Ecto neural progenitor cell (in vitro differentiated cells): ENCODE results near the gene NAA80.

Experiments used
- DNase-seq: peaks from one replicate; pipeline ENCODE4 v3.0.0-alpha.2; 2018; ENCODE audit warnings: low spot score

The NAA80 gene

DNA sequence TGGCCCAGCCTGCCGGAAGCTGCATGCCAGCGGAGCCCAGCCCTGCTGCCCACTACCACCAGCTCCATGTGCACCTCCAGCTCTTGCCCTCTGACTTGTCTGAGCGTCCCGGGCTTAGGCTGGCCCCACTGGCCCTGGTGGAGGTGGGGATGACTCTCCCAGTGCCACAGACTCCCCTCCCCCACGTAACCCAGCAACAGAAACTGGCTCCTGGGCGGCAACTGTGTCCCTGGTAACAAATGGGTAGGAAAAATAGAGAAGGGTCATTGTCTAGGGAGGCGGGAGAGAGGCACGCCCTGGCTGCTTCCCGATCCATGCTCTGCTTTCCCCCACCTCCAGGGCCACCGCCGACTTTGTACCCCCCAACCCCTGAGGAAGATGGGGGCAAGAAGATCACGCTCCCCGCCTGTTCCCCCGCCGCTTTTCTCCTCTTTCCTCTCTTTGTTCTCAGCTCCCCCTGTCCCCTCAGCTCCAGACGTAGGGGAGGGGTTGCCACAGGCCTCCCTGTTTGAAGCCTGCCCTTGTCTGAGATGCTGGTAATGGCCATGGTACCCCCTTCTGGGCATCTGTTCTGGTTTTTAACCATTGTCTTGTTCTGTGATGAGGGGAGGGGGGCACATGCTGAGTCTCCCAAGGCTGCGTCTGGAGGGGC is 41.0 kb downstream of the NAA80 start:
- no peak for DNase-seq

- DNase-seq: no peak
These were observed 42.0 kb downstream of the NAA80 start for GRCh38 chr3:50256978-50257890.

DNA sequence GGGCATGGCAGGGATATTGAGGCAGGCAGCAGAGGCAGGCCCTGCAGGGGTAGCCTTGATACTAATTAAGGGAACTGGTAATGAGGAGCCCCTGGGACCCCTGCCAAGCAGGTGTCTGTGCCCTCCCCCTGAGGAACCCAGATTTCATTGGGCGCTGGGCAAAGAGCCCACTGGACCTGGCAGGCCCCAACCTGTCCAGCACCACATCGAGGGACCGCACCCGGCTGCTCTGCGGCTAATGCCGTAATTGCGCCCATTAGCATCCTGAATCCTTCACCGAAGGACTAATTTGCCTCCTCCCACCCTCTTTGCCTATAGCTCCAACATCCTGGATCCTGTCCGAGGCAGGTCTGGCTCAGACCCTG is 44.0 kb downstream of the NAA80 start:
- DNase-seq: no peak

- DNase-seq: no peak
These were observed 44.5 kb downstream of the NAA80 start for GRCh38 chr3:50254577-50255250.

DNA sequence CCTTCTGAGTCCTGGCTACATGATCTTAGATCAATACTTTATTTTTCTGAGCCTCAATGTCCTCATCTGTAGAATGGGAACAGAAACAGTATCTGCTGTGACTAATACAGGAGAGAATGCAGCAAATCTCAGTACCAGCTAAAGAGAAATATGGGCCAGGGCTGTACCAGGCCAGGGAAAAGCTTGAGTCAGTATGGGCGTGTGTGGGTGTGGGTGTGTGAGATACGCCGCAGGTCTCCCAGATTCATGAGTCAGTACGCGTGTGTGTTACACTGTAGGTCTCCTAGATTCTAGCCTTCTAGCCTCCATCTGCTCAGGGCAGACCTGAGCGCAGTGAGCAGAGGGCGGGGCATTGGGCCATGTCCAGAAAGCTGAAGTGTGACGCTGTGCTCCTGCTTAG is 48.0 kb downstream of the NAA80 start:
- no peak for DNase-seq

- no peak for DNase-seq
These were observed 48.7 kb downstream of the NAA80 start for GRCh38 chr3:50250514-50250913.

DNA sequence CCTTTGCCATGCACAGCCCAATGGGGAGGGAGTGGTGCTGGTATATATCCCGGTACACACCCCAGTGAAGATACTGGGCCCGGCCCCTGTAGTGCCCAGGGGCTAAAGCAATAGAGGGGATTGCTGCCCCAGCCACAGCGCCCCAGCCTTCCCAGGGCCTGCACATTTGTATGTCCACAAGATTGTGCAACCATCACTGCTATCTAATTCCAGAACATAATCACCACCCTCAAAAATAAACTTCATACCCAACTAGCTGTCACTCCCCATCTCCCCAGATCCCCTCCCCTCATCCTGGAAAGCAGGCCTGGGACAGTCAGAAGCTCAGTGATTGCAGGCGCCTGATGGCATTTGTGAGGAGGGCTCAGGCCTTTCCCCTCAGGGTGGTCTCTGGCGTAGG is 49.7 kb downstream of the NAA80 start:
- no peak for DNase-seq

- DNase-seq: no peak
These were observed 50.8 kb downstream of the NAA80 start for GRCh38 chr3:50248387-50248786.

- DNase-seq: no peak
These were observed 52.7 kb downstream of the NAA80 start for GRCh38 chr3:50246517-50246954.
